Glomerular endothelial cell (primary cell): ENCODE results near the gene ATF6B. TPM values are rescaled to one million over a fixed set of nuclear protein-coding genes. Genes with fewer than 3 reads are reported as not detected.

Experiments used
- total RNA-seq: library from RNA; depleted of rRNA; stranded (reverse); fragments of >200 nt; gene quantifications from 2 replicates; pipeline ENCODE4 v1.2.3, GENCODE V29; 2015

ATF6B gene
- total RNA-seq, 1 donor from 2014 or later, result 87.6 TPM

Other genes with a start within 250 kb of the ATF6B start
- 0.05 and 1.7 TPM in 2 replicates for gene SLC44A4, start 249.2 kb downstream of the ATF6B start, total RNA-seq
- gene EHMT2, start 230.5 kb downstream of the ATF6B start, total RNA-seq, result 39.0 and 46.4 TPM in 2 replicates
- 1.7 TPM in 2 replicates for gene ZBTB12, start 226.2 kb downstream of the ATF6B start, total RNA-seq
- not detected in 2 replicates for gene C2, start 200.5 kb downstream of the ATF6B start, total RNA-seq
- 0.53 and 2.3 TPM in 2 replicates for gene CFB, start 182.2 kb downstream of the ATF6B start, total RNA-seq
- 101 and 117 TPM in 2 replicates for gene NELFE, start 169.3 kb downstream of the ATF6B start, total RNA-seq
- gene SKIC2, start 169.1 kb downstream of the ATF6B start, total RNA-seq, result 42.1 and 46.3 TPM in 2 replicates
- 16.6 and 17.3 TPM in 2 replicates for gene DXO, start 156.1 kb downstream of the ATF6B start, total RNA-seq
- gene C4A, start 146.2 kb downstream of the ATF6B start, total RNA-seq, result 1.3 and 1.8 TPM in 2 replicates
- 1.1 and 1.3 TPM in 2 replicates for gene C4B, start 113.5 kb downstream of the ATF6B start, total RNA-seq
- gene CYP21A2, start 89.8 kb downstream of the ATF6B start, total RNA-seq, result not detected in 2 replicates
- gene TNXB, start 18.9 kb downstream of the ATF6B start, total RNA-seq, result 1.5 and 1.7 TPM in 2 replicates
- gene FKBPL, start 2.0 kb upstream of the ATF6B start, total RNA-seq, result 3.0 and 5.5 TPM in 2 replicates
- gene PRRT1, start 23.7 kb upstream of the ATF6B start, total RNA-seq, result 0.39 and 0.70 TPM in 2 replicates
- 18.0 and 54.3 TPM in 2 replicates for gene PPT2, start 25.9 kb upstream of the ATF6B start, total RNA-seq
- gene EGFL8, start 36.3 kb upstream of the ATF6B start, total RNA-seq, result 6.1 and 7.1 TPM in 2 replicates
- 58.8 and 60.7 TPM in 2 replicates for gene AGPAT1, start 47.8 kb upstream of the ATF6B start, total RNA-seq
- 72.6 and 88.0 TPM in 2 replicates for gene RNF5, start 50.2 kb upstream of the ATF6B start, total RNA-seq
- gene AGER, start 56.0 kb upstream of the ATF6B start, total RNA-seq, result 0.19 and 6.1 TPM in 2 replicates
- 38.3 and 72.2 TPM in 2 replicates for gene PBX2, start 62.0 kb upstream of the ATF6B start, total RNA-seq
- gene GPSM3, start 64.4 kb upstream of the ATF6B start, total RNA-seq, result 15.5 and 21.8 TPM in 2 replicates
- 66.1 and 242 TPM in 2 replicates for gene NOTCH4, start 95.8 kb upstream of the ATF6B start, total RNA-seq
- not detected in 2 replicates for gene TSBP1, start 243.7 kb upstream of the ATF6B start, total RNA-seq